GM18868 (cell line): ENCODE data around the gene SKAP2.

Experiments used
- ATAC-seq: cut with Tn5 transposase; IDR thresholded peaks from one replicate; pipeline ENCODE4 v1.9.1; 2021; ENCODE audit warnings: mild to moderate bottlenecking, moderate library complexity; ENCODE audit not compliant: unreplicated experiment

The SKAP2 gene

GRCh38 chr7:26779978-26780595 is 84.3 kb downstream of the SKAP2 start:
- ATAC-seq = no peak

GRCh38 chr7:26777385-26777784 is 87.0 kb downstream of the SKAP2 start:
- no peak for ATAC-seq

DNA sequence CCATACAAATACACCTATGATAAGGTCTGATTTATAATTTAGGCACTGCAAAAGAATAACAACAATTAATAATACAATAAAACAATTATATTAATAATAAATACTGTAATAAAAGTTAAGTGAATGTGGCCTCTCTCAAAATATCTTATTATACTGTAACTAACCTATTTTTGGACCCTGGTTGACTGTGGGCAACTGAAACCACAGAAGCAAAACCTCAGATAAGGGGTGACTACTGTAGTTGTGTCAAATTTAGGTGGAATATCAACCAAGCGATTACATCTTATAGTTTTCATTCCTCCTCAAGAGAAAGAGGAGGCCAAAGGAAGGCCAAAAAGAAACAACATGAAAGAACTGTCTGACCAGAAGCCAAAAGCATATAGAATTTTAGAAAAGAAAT is 103.9 kb downstream of the SKAP2 start:
- no peak for ATAC-seq

GRCh38 chr7:26759108-26759507 is 105.3 kb downstream of the SKAP2 start:
- ATAC-seq = no peak

DNA sequence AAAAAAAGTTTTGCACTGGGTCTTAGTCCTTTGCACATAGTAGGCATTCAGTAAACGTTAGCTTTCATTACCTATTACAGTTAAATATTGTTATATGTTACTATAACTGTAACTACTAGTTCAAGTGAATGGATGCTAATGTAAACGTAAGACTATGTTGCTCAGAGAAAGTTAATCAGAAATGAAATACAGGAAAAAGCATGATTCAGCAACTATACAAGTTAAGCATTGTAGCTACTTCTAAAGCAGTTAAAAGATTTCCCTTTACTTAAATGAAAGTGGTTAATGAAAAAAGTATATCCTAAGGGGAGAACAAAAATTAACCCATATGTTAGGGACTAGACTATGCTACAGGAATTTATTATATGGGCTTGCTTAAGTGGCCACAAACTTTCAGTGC is 121.2 kb downstream of the SKAP2 start:
- no peak for ATAC-seq

GRCh38 chr7:26735976-26736600 is 128.3 kb downstream of the SKAP2 start:
- ATAC-seq = no peak

DNA sequence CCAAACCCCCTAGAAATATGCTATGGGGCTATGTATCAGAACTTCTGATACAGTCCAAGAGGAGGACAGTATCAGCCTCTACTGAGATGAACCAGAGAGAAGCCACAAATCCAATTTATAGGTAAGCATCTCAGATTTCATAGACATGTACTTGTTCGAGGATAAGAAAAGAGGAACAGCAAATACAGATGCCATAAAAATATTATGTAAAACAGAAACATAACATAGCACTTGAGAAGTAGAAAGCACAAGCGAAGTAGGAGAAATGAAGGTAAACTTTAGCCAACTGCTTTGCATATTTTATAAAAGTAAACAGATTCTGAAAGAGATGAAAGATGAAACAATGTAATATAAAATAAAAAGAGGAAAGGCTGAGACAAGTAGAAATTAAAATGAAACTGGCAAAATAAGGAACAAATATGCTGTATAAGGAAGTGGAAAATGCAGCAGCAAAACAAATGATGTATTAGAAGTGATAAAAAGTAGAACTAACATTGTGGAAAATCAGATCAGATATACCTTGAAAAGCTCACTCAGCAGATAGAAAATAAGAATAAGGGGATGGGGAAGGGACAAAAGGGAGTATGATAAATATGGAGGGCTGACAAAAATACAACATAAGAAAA is 135.1 kb downstream of the SKAP2 start:
- ATAC-seq = no peak

DNA sequence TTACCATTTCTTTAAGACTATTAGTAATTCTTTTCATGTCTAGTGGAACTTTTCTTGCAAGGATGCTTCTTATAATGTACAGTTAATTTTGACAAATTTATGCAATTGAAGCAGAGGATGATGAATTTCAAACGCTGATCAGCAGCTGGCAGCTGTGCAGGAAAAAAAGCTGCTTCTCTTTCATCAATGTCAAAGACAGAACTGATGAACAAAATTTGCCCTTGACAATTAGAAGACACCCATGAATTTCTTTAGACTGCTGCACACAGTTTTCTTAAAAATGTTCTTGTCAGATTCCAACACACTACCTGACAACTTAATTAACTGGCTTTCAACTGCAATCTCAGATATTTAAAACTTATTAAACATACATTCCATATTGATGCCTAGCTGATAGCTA is 138.3 kb downstream of the SKAP2 start:
- no peak for ATAC-seq

DNA sequence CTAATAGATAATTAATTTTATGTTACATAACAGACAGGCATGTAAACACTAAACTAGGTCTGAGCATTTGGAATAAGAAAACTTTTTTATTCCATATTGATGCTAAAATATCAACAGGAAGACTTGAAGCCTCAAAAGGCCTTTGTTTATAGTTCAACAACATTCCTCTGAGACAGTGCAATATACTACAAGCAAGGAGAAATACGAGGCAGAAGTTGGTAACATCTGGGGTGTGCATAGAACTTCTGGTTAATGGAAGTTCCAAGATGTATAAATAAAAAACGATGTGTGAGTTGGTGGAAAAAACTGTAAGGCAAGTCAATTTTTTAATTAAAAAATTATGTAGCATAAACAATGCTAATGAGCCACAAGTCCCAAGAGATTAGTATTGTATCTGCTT is 139.6 kb downstream of the SKAP2 start:
- ATAC-seq = no peak

DNA sequence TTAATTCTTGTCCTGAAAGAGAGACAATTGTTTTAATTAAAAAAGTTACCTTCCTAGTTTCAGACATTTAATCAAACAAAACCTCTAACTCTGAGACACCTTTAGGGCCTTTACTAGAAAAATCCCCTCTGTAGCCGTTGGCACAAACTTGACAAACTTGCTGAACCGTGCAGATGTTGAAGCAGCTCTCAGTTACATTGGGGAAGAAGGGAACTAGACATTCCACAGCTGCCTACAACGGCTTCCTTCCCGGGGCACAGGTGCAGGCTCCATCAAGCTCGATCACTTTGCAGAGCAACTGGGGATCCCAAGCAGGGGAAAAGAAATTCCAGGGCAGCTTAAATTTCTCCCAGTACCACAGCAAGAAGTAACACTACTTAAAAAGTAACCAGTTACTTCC is 141.3 kb downstream of the SKAP2 start:
- peak; percentile 77 for ATAC-seq

DNA sequence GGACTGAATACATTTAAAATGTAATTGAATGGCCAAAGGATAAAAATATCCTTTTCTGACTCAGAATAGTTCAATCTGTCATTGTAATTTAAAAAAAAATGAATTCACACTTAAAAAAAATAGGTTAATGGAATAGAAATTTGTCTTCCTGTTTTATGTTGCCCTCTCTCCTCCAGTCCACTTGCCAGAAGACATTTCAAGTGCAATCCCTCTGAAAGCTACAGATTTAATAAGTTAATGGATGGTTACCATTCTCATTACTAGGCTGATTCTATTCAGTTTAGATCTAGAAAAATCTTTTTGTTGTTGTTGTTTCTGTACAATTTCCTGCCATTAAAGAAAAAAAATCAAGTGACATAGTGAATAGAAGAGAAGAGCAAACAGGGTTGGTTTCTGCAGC is 142.9 kb downstream of the SKAP2 start:
- ATAC-seq = no peak

- ATAC-seq = no peak
These were observed 146.3 kb downstream of the SKAP2 start for GRCh38 chr7:26718063-26718462.

- no peak for ATAC-seq
These were observed 150.0 kb downstream of the SKAP2 start for GRCh38 chr7:26714438-26714837.

DNA sequence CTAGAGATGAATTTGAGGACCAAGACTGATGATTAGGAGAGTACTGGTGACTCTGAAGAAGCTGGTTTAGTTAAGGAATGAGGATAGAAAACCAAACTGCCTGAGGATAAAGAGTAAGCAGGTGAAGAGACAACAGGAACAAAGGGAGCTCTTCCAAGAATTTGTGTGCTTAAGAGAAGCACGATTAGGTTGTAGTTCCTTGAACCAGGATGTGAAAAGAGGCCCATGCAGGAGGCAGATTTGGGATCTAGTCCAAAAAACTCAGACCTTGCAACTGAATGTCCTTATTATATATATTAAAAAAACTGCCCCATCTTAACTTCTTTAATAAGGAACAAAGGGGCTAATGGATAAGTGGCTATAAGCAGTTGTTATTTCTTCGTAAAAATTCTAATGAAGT is 150.4 kb downstream of the SKAP2 start:
- no peak for ATAC-seq

- ATAC-seq = no peak
These were observed 155.0 kb downstream of the SKAP2 start for GRCh38 chr7:26709210-26709990.

DNA sequence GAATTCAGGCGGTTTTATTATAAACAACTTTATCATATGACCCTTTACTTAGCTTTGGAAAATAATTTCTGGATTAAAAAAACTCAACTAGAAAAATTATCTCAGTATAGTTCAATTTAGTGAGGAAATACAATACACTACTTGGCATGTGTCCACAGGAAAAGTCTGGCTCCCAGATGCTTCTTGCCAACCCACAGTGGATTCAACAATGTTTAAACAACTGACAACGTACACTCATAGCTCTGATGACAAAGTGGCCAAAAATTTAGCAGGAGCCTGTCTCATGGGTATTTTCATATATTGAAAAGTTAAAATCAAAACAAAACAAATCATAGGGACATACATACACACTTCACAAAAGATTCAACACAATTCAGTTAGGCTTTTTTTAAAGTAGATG is 158.8 kb downstream of the SKAP2 start:
- no peak for ATAC-seq

DNA sequence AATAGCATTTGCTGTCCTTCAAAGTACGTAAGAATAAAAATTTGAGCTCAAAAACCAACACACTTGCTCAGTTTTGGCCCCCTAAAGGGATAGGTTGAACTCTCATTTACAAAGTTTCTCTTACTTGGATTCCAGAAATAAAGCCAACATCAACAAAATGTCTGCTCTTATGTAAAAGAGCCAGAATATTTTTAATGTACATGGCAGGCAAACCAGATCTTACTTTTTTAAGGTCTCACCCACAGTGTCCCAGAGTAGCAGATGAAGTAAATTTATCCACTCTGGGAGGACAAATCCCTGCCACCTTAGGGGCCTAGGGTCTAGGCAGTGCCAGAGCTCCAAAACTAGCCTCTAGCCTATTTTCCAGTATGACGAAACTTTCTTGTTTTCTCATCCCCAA is 159.6 kb downstream of the SKAP2 start:
- ATAC-seq = no peak

DNA sequence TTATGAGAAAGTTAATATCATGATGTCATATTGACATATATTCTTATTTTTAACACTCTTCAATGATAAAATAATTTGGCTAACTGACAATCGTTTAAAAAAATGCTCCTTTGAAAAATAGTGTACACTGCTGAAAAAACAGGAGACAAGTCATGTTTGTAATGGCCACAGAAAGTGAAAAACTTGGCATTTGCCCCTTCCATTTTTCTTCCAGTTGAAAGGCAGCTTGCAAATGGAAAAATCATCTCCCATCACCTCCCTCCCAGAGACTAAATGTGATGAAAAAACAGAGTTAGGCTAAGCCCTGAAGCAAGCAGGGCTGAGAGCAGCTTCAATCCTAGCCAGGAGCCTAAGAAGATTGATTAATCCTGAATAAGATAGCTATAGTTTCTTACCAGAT is 160.4 kb downstream of the SKAP2 start:
- no peak for ATAC-seq

DNA sequence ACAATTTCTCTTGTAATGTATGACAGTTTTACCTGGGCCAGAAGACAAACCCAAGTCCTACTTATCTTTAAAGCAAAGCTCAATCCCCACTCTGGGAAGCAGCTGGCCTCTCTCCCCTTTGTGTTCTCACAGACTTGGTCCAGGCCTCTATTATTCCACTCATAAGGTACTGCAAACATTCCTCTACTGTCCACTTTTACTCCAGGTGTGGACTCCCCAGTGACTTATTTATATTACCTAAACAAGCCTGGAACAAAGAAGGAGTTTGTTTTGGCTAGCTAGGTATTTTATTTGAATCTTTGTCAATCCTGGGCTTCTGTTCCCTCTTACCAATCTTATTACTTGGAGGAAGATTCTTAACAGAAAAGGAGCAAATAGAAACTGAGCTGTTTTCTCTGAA is 163.5 kb downstream of the SKAP2 start:
- no peak for ATAC-seq

GRCh38 chr7:26700386-26700785 is 164.0 kb downstream of the SKAP2 start:
- ATAC-seq = no peak

DNA sequence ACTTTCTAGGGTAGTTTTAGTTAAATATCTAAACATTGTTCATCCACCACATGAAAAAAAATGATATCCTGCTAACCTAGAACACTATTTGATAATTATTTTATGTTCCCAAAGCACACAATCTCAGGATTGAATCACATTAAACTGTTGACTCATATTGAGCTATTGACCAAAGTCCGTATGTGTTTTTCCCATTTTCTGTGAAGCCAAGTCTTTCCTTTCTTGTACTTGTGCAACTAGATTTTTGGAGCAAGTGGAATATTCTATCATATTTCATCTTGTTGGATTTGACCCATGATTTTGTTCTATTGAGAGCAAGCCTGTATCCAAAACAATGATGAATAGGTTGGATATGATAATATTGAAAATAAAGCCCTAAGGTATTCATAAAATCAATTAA is 164.6 kb downstream of the SKAP2 start:
- no peak for ATAC-seq

DNA sequence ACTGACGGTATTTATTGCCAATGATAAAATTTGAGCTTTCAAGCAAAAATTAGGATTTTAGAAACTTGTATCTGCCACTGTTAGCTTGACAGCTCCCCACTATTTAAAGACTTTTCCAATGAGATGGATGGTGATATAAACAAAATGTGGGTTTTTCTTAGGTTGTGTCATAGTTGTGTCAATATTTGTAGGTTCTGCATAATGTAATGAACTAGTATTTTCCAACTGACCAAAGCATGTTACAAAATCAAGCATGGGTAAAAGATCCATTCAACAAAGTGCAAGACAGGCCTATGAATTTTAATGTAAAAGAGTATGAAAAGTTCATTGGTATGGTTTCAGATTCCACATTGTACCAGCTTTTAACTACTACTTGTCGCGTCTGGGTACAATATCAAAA is 165.6 kb downstream of the SKAP2 start:
- no peak for ATAC-seq
